ENCODE results near the gene NEURL1. TPM values are rescaled to one million over a fixed set of nuclear protein-coding genes. Genes with fewer than 3 reads are reported as not detected.

NEURL1 gene
- total RNA-seq, 2 donors from 2014 or later = 0.12 TPM; not detected in 1

GRCh38 chr10:103534621-103535498 is 41.4 kb downstream of the NEURL1 start:
- no peak overlapping the region for H3K4me3 ChIP-seq

GRCh38 chr10:103535595-103535994 is 42.1 kb downstream of the NEURL1 start:
- no peak for TF ChIP-seq CTCF (IDR thresholded peaks at IDR 0.05)
- no peaks in the 10 kb centered on the region for H3K36me3 ChIP-seq
- H3K27ac ChIP-seq = no peak overlapping the region
- H3K9me3 ChIP-seq = peaks cover 0 to 15% of the 10 kb centered on the region in 2 donors
- no peaks in the 10 kb centered on the region for H3K27me3 ChIP-seq
- H3K4me1 ChIP-seq = no peaks in the 10 kb centered on the region
- no peak overlapping the region for H3K4me3 ChIP-seq
- DNase-seq (ENCODE audit: low spot score) = no peak

More at GRCh38 chr10:103534621-103535498, 41.4 kb downstream of the NEURL1 start:
- H3K36me3 ChIP-seq = no peaks in the 10 kb centered on the region
- no peaks in the 10 kb centered on the region for H3K4me1 ChIP-seq
- DNase-seq (ENCODE audit: low spot score) = no peak
- no peak for TF ChIP-seq CTCF (IDR thresholded peaks at IDR 0.05)
- H3K27me3 ChIP-seq = no peaks in the 10 kb centered on the region
- H3K9me3 ChIP-seq = peaks cover 0 to 16% of the 10 kb centered on the region in 2 donors
- H3K27ac ChIP-seq = no peak overlapping the region

- H3K36me3 ChIP-seq = no peaks in the 10 kb centered on the region
- peaks cover 0 to 14% of the 10 kb centered on the region in 2 donors for H3K4me1 ChIP-seq
- DNase-seq (ENCODE audit: low spot score) = no peak
- no peak overlapping the region for H3K4me3 ChIP-seq
- H3K27me3 ChIP-seq = no peaks in the 10 kb centered on the region
- H3K9me3 ChIP-seq = peaks cover 0 to under 1% of the 10 kb centered on the region in 2 donors
- no peak for TF ChIP-seq CTCF (IDR thresholded peaks at IDR 0.05)
- no peak overlapping the region for H3K27ac ChIP-seq
Observed at GRCh38 chr10:103539751-103540150, 46.2 kb downstream of the NEURL1 start.

- H3K4me3 ChIP-seq = no peak overlapping the region
- H3K27ac ChIP-seq = no peak overlapping the region
- no peak for TF ChIP-seq CTCF (IDR thresholded peaks at IDR 0.05)
- no peaks in the 10 kb centered on the region for H3K27me3 ChIP-seq
- no peaks in the 10 kb centered on the region for H3K9me3 ChIP-seq
- no peak for DNase-seq (ENCODE audit: low spot score)
- peaks cover 0 to 14% of the 10 kb centered on the region in 2 donors for H3K4me1 ChIP-seq
- no peaks in the 10 kb centered on the region for H3K36me3 ChIP-seq
Observed at GRCh38 chr10:103540722-103541121, 47.2 kb downstream of the NEURL1 start.

GRCh38 chr10:103541616-103542015 is 48.1 kb downstream of the NEURL1 start:
- Histone ChIP-seq H3K27me3 (no peaks in the 10 kb centered on the region), H3K36me3 (no peaks in the 10 kb centered on the region), H3K4me3 (no peak overlapping the region), H3K4me1 (peaks cover 0 to 14% of the 10 kb centered on the region in 2 donors), H3K27ac (no peak overlapping the region), H3K9me3 (no peaks in the 10 kb centered on the region)
- no peak for TF ChIP-seq CTCF (IDR thresholded peaks at IDR 0.05)
- DNase-seq (ENCODE audit: low spot score) = no peak

Measured in right atrium auricular region (tissue), 2 donors.